ENCODE data around the gene SPIRE1.

Gene SPIRE1

DNA sequence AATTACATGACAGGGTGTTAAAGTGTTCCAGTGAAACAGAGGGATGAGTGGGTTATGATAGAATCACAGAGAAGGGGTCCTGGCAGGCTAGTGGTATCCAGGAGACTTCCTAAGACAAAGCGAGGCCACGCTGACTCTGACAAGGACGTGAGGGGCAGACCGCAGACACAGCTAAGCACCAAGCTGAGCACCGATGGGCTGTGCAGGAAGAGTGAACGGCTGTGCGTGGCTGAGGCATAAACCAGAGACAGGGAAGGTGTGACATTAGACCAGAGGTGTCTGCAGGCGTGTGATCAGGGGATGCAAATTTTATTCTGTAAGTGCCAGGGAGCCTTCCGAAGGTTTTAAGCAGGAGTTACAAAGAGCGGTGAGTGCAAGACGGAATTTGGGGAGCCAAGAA lies 180.3 kb downstream of the SPIRE1 start:
- H3K4me3 ChIP-seq (ENCODE audit: low read depth, low read length): no peak overlapping the region
- DNase-seq (ENCODE audit: low read depth): no peak
- no peak for TF ChIP-seq POLR2A (IDR thresholded peaks at IDR 0.05; ENCODE audit: extremely low read depth, insufficient read length)
- TF ChIP-seq, protein P1, sequence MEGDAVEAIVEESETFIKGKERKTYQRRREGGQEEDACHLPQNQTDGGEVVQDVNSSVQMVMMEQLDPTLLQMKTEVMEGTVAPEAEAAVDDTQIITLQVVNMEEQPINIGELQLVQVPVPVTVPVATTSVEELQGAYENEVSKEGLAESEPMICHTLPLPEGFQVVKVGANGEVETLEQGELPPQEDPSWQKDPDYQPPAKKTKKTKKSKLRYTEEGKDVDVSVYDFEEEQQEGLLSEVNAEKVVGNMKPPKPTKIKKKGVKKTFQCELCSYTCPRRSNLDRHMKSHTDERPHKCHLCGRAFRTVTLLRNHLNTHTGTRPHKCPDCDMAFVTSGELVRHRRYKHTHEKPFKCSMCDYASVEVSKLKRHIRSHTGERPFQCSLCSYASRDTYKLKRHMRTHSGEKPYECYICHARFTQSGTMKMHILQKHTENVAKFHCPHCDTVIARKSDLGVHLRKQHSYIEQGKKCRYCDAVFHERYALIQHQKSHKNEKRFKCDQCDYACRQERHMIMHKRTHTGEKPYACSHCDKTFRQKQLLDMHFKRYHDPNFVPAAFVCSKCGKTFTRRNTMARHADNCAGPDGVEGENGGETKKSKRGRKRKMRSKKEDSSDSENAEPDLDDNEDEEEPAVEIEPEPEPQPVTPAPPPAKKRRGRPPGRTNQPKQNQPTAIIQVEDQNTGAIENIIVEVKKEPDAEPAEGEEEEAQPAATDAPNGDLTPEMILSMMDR (IDR thresholded peaks at IDR 0.05; ENCODE audit: low read depth, low read length): no peak
- TF ChIP-seq MYC (IDR thresholded peaks at IDR 0.05; ENCODE audit: low read depth, low read length): no peak

DNA sequence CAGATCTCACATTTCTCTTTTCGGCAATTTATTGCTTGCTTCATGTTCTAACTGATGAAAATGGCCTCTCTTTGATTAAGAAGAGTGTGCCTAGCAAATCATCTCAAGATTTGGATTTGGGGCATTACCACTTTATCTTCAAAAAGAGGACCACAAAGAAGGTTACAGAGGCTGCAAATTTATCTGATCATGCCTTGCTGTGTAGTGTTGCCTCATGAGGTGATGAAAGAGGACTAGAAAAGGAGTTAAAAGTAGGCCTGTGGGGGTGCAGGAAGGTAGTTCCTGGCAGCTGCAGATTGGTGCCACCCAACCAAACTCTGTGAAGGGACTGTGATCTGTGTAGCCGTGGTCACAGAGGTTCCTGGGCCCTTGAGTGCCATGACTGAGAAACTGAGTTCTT lies 181.0 kb downstream of the SPIRE1 start:
- TF ChIP-seq POLR2A (IDR thresholded peaks at IDR 0.05; ENCODE audit: extremely low read depth, insufficient read length) (no peak), MYC (IDR thresholded peaks at IDR 0.05; ENCODE audit: low read depth, low read length) (no peak)
- TF ChIP-seq, protein P1 (IDR thresholded peaks at IDR 0.05; ENCODE audit: low read depth, low read length): no peak
- TF ChIP-seq, protein P2, sequence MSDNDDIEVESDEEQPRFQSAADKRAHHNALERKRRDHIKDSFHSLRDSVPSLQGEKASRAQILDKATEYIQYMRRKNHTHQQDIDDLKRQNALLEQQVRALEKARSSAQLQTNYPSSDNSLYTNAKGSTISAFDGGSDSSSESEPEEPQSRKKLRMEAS (IDR thresholded peaks at IDR 0.05; ENCODE audit: low read depth, low read length): no peak
- H3K4me3 ChIP-seq (ENCODE audit: low read depth, low read length): no peak overlapping the region
- DNase-seq (ENCODE audit: low read depth): peak; percentile 39

DNA sequence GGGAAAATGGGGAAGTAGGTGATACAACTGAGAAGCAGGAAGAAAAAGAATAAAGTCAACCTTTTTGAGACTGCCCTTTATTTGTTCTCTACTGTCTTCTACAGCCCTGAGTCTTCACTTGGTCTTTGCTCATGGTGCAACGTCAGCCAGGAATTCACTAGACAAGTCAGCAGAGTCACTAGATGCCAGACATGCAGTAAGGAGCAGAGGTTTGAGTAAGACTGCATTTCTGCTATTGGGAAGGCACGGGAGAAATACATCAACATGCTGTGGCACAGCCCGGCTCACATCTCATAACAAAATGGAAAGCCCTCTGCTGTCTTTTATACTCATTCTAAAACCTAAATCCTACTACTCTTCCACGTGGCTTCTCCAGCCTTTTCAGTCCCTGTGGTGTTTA lies 183.0 kb downstream of the SPIRE1 start:
- TF ChIP-seq, protein P2 (IDR thresholded peaks at IDR 0.05; ENCODE audit: low read depth, low read length): no peak
- TF ChIP-seq, protein P1 (IDR thresholded peaks at IDR 0.05; ENCODE audit: low read depth, low read length): no peak
- TF ChIP-seq POLR2A (IDR thresholded peaks at IDR 0.05; ENCODE audit: extremely low read depth, insufficient read length): no peak
- TF ChIP-seq MYC (IDR thresholded peaks at IDR 0.05; ENCODE audit: low read depth, low read length): no peak
- no peak overlapping the region for H3K4me3 ChIP-seq (ENCODE audit: low read depth, low read length)
- no peak for DNase-seq (ENCODE audit: low read depth)

DNA sequence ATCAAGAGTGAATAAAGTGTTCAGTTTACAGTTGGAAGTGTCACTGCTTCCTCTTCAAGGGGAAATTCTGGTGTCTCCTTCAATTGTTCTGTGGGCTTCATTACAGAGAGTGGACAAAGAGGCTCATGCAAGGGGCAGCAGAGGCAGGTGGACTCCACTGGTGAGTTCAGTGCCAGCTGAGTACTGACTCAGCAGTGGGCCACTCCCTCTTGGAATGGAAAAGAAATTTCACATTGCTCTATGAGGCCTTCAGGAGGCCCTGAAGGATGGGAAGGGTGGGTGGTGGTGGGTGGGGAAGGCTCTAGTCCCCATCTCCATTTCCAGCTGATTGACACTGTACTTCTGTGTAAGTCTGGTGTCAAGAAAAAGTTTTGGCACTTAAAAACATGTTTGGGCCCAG lies 183.8 kb downstream of the SPIRE1 start:
- no peak overlapping the region for H3K4me3 ChIP-seq (ENCODE audit: low read depth, low read length)
- no peak for DNase-seq (ENCODE audit: low read depth)
- TF ChIP-seq, protein P2 (IDR thresholded peaks at IDR 0.05; ENCODE audit: low read depth, low read length): no peak
- no peak for TF ChIP-seq POLR2A (IDR thresholded peaks at IDR 0.05; ENCODE audit: extremely low read depth, insufficient read length)
- no peak for TF ChIP-seq MYC (IDR thresholded peaks at IDR 0.05; ENCODE audit: low read depth, low read length)
- TF ChIP-seq, protein P1 (IDR thresholded peaks at IDR 0.05; ENCODE audit: low read depth, low read length): no peak

DNA sequence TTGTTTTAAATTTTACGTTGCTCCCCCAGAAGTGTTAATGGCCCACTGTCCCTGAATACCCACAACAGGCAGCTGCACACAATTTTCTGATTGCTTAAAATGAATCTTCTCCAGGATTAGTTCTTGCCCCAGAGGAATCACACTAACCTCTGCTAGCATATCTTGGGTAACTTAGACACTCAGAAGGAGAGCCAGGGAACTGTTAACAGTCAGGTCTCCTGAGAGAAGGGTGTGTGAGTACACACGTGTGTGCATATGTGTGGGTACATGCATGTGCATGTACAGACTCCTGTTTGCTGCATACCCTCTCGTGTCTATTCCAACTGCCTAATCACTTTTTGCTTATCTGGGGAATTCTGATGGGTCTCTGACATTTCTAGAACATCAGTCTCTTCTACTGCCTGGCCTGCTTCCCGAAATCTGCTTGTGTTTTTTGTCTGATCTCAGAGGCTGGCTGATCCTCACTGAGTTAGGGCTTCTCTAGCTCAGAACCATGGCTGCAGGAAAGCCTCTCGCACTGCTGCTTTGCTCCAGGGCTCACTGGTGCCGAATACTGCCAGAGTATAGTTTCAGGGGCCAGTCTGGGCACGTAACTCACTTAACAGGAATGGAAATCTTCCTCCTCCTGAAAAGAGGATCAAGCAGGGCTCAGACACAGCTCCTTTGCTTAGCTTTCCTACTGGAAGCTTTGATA lies 187.4 kb downstream of the SPIRE1 start:
- TF ChIP-seq MYC (IDR thresholded peaks at IDR 0.05; ENCODE audit: low read depth, low read length) (no peak), POLR2A (IDR thresholded peaks at IDR 0.05; ENCODE audit: extremely low read depth, insufficient read length) (no peak)
- TF ChIP-seq, protein P2 (IDR thresholded peaks at IDR 0.05; ENCODE audit: low read depth, low read length): no peak
- TF ChIP-seq, protein P1 (IDR thresholded peaks at IDR 0.05; ENCODE audit: low read depth, low read length): no peak
- no peak for DNase-seq (ENCODE audit: low read depth)
- H3K4me3 ChIP-seq (ENCODE audit: low read depth, low read length): no peak overlapping the region

Measured in NB4 (cell line).